Left hindlimb (tissue), 1 donor: Measurements from ENCODE around the gene SDSL.

Source experiments
- DNase-seq: peaks from one replicate; pipeline ENCODE4 v3.0.0-alpha.2; 2018

The SDSL gene

DNA sequence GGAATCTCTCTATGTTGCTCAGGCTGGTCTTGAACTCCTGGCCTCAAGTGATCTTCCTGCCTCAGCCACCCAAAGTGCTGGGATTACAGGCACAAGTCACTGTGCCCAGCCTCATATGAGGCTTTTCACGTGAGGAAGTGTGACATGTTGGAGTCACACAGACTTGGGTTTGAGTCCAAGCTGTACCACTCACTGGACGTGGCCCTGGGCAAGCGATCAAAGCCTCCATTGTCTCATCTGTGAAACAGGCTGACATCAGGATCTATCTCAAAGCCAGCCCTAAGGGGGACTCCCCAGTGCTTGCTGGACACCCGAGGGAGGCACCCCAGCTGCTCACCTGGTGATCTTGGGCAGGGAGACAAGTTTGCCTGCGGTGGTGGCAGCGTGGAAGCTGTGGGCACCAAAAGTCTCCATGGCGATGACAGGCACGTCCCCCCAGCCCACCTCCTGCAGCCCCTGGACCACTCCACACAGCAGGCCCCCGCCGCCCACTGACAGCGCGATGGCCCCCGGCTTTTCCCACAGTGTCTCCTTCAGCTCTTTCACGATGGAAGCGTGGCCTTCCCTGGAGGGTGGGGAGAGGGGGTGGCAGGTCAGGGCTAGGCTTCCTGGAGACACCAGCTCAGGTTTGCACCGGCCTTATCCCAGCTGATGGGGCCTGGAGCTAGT lies 25.2 kb upstream of the SDSL start:
- no peak for DNase-seq

DNA sequence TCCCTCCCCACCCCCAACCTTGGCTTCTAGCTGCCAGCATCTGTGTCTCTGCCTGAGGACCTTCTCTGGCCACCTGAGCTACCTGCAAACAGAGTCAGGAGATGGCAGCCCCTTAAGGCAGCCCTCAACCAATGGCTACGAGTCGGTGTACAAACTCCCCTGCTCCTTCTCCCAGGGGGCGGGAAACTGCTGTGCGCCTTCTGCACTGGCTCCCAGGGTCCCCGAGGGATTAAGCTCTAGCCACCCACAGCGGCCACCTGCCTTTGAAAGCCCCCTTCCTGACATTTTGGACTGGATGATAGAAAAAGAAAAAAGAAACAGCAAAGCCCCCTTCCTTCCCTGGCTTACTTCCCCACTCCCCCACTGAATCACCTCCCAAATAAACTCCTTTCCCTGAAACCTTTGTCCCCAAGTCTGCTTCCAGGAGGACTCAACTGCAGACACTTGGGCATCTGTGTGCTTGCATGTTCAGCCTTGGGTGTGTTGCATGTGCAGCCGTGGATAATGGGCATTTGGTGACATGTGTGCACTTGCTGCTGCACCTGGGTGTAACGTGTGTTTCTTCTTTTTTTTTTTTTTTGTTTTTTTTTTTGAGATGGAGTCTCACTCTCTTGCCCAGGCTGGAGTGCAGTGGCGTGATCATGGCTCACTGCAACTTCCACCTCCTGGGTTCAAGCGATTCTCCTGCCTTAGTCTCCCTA lies 24.5 kb upstream of the SDSL start:
- no peak for DNase-seq

DNA sequence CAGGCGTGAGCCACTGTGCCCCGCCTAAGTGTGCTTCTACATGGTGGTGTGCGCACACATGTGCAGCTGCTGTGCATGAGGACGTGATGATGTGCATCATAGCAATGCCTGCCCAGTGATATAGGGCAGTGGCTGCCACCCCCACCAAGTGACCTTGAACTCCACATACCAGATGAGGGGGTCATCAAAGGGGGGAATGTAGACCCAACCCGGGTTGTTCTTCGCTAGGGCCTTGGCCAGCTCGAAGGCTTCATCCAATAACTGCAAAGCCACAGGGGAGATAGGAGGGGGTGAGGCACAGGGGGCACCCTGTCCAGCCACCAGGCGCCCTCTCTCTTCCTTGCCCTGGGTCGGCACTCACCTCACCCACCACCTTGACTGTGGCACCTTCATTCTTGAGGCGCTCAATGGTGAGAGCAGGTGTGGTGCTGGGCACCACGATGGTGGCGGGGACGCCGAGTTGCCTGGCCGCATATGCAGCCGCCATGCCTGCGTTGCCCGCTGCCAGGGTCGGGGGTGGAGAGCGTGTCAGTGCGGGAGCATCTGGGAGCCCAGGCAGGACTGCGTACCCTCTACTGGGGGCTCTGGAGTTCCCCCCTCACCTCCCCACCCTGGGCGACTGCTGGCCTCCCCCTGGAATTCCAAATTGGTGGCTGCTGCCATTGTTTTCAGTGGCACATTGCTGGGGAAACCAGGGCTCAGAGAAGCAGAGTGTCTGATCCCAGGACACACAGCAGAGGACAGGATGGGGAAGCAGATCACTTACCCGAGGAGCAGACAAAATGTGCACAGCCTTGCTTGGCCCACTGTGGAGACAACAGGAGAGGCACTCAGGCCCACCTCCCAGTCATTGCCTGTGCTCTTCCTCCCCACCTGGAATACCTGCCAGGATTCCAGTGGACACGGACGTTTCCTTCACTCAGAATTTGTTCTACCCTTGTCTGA lies 23.6 kb upstream of the SDSL start:
- DNase-seq = no peak

DNA sequence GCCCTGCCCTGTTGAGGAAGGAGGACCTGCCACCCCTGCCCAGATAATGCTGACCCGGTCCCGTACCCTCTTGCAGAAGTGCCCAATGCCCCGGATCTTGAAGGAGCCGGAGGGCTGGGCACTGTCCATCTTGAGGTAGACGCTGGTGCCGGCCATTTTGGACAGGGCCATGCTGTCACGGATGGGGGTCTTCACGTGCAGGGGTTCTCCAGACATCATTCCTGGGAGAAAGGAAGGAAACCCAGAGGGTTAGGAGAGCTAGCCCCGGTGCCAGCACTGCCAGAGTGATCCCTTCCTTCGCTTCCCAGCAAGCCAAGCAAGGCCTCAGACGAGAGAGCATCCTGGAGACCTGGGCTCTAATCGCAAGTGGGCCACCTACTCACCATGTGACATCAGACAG lies 22.7 kb upstream of the SDSL start:
- no peak for DNase-seq

DNA sequence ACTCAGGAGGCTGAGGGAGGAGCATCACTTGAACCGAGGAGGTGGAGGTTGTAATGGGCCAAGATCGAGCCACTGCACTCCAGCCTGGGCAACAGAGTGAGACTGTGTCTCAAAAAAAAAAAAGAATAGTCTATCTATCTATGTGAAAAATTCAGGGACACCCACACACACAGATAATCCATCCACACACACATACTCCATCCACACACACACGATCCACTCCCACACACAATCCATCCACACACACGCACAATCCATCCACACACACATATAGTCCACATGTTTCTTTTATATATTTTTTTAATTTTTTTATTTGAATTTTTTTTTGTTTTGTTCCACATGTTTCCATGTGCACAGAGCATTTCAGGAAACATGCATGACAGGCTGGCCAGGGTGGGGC lies 21.8 kb upstream of the SDSL start:
- DNase-seq = no peak

DNA sequence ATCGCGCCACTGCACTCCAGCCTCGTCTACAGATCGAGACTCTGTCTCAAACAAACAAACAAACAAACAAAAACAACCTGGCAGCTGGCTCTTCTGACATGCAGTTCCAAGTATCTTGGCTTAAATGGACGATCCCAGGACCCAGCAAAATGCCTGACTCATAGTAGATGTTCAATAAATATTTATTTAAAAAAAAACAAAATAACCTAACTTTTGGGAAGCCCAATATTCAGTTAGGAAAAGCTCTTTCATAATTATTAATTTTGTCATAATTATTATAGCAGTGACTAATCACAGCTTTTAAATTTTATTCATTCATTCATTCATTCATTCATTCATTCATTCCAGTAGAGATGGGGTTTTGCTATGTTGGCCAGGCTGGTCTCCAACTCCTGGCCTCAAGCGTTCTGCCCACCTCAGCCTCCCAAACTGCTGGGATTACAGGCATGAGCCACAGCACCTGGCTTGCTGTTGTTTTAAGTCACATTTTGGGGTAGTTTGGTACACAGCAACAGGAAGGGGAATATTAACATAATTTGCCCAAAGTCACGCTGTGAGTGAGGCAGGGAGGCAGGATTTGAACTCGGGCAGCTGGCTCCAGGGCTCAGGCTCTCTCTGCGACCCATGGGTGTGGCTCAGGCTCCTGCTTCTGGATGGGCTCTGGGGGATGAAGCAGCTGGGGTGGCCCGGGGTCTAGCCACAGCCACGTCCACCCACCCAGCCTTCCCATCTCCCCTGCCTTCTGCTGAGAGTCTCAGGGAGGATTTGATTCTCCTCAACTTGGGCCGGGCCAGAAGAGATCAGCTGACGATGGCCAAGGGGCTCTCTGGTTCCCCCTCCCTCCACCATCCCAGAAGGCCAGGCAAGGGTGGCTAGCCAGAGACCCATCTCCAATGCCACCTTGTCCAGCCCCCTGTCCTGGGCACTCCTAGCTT lies 20.8 kb upstream of the SDSL start:
- no peak for DNase-seq

DNA sequence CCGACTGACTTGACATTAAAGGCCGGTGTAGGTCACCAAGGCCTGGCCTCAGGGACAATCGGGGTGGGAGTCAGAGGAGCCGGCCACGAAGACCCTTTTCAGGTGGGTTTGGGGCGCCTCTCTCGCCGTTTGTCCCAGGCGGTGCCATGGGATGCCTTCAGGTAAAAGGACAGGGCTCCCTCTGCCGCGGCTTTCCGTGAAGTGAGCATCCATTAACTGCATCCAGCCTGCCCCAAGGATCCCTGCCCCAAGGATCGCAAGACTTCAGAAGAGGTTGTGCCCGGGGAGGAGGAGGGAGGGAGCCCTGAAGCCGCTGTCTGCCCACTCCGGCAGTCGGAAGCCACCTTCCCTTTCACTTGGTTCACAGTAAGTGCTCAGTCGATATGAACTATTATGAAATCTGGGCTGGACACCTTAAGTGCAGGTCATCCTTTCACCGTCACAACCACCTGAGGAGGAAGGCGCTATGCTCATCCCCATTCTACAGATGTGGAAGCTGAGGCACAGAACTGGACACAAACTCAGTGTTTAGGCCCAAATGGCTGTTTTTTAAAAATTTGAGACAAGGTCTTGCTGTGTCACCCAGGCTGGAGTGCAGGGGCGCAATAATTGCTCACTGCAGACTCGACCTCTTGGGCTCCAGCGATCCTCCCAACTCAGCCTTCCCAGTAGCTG lies 19.5 kb upstream of the SDSL start:
- DNase-seq = no peak

DNA sequence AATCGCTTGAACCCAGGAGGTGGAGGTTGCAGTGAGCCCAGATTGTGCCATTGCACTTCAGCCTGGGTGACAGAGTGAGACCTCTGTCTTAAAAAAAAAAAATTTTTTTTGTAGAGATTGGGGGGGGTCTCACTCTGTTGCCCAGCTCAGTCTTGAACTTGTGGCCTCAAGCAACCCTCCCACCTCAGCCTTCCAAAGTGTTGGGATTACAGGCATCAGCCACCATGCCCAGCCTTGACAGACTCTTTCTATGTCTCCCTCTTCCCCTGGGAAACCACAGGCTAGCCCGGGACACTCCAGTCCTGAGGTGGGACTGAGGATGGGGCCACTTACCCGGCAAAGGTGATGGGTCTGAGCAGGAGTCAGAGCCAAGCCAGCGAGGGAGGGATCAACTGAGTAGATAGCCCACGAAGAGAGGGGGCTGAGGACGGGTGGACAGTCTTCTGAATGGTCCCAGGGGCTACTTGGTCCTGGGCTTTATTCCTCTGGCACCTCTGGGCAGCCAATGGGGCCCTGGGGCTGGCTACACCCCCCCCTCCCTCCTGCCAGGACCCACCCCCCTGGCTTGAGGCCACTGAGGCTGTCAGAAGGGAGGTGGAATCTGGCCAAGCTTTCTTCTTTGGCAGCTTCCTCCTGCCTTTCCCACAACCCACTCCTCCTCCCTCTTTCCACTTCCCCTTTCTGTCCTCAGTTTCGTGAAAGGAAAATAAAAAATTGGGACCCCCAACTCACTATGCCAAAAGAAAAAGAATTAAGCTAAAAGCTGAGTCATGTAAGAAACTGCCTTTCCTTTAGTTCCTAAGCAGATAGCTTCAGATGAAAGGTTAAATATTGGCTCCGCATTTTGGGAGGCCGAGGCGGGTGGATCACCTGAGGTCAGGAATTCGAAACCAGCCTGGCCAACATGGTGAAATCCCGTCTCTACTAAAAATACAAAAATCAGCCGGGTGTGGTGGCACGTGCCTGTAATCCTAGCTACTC lies 18.5 kb upstream of the SDSL start, which contains the start of gene SDS:
Gene SDS, minus strand, starts transcription at position 453 of the 981 bp plus-strand sequence. CDS start 4,179 bp downstream, outside the sequence.
- peak; percentile 74 for DNase-seq

DNA sequence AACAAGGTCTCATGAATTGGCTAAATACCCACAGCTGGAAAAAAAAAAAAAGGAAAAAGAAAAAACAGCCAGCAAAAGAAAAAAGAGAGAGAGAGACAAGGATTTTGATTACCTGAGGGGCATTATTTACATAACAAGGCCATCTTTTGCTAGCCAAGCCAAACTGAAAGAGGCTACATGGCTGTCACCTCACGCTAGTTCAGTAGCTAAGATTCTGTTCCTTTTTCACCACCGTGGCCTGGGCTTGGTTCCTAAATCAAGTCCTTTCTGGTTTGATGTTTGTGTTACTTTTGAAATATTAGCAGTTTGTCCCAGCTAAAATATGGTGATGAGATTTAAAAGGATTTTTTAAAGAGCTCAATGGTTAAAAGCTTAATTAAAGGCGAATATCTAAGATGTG lies 16.5 kb upstream of the SDSL start:
- no peak for DNase-seq

DNA sequence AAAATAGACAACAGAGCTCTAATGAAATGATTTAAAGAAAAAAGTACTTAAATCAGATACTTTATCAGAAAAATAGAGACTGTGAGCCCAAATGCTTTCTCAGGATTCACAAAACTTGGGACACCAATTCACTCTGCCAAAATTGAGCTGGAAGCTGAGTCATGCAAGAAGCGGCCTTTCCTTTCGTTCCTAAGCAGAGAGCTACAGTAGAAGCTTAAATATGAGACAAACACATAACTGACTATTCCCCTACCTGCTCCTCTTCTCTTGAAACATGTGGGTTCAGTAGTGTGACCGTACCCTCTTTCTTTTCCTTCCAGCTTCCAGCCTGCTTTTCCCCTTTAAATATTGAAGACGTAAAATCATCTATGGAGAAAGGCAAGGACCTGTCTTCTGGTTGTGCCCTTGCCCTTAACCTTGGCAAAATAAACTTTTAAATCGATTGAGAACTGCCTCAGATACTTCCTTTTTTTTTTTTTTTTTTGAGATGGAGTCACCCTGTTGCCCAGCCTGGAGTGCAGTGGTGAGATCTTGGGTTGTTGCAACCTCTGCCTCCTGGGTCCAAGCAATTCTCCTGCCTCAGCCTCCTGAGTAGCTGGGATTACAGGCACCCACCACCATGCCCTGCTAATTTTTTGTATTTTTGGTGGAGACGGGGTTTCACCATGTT lies 14.1 kb upstream of the SDSL start:
- no peak for DNase-seq

DNA sequence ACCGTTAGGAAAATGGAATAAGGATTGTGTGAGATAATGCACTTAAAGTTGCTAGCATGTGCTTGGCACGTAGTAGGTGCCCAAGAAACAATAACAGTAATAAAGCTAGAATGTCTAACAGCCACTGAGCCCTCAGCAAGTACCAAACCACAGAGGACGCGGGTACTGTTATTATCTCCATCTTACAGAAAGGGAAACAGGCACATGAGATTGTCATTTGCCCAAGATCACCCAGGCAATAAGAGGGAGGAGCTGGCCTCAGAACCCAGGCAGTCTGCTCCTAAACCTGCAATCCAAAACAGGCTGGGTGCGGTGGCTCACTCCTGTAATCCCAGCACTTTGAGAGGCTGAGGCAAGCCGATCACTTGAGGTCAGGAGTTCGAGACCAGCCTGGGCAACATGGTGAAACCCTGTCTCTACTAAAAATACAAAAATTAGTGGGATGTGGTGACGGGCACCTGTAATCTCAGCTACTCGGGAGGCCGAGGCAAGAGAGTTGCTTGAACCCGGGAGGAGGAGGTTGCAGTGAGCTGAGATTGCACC lies 13.4 kb upstream of the SDSL start:
- no peak for DNase-seq

DNA sequence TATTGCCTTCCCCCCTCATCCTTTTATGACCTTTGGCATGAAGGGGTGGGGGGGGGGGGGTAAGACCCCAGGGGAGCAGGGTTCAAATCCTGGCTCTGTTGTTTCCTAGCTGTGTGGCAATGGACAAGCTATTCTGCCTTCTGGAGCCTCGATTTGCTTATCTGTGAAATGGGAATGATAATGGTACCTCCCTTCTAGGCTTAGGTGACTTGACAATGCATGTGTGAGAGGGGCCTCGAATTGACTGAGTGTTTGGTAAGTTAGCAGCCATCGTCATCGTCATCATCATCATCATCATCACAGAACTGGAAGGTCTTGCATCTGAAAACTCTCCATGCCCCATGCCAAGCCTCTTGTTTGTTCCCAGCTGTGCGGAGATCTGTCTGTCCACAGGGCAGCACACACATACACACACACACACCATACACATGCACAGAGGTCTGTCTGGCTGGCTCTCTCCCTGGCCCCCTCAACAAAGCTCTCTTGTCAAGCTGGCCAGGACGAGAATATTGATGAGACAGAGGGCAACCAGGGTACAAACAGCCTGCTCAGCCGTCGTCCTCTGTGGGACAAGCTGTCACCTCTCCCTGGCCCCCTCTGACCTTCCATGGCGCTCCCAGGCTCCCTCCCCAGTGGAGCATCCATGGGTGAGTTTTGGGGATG lies 12.6 kb upstream of the SDSL start:
- DNase-seq = no peak

DNA sequence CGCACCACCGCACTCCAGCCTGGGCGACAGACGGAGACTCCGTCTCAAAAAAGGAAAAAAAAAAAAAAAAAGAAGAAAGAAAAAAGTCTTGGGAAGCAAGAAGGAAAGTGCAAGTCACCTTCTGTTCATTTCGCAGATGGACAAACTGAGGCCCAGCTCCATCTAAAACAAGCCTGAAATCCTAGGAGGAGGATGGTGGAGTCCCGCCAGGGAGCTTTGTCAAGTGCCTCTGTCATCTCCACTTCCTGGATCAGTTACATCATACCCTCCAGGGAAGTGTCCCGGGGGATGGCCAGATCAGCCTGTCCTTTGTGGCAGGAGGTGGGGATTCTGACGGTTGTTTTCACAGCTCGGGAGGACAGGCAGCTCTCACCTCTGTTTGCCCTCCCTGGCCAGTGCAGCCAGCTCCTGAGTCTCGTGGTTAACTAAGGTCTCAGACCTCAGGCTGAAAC lies 8.7 kb upstream of the SDSL start:
- DNase-seq = no peak

DNA sequence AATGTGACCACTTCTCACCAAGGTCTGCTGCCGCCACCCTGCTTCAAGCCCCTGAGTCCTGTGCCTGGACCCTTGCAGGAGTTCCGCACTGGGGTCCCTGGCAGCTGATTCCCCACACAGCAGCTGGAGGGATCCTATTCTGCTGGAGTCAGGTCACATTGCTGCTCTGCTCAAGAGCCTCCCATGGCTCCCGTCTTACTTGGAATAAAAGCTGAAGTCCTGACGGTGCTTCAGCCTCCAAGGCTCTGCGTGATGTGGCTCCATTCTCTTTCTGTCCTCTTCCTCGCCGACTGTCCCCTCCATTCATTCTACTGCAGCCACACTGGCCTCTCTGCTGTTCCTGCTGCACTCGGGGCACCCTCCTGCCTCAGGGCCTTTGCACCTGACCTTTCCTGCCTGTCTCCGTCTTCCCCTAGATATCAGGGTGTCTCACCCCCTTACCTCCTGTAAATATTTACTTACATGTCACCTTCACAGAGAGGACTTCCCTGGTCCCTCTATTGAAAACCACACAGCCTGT lies 7.6 kb upstream of the SDSL start:
- DNase-seq = no peak

DNA sequence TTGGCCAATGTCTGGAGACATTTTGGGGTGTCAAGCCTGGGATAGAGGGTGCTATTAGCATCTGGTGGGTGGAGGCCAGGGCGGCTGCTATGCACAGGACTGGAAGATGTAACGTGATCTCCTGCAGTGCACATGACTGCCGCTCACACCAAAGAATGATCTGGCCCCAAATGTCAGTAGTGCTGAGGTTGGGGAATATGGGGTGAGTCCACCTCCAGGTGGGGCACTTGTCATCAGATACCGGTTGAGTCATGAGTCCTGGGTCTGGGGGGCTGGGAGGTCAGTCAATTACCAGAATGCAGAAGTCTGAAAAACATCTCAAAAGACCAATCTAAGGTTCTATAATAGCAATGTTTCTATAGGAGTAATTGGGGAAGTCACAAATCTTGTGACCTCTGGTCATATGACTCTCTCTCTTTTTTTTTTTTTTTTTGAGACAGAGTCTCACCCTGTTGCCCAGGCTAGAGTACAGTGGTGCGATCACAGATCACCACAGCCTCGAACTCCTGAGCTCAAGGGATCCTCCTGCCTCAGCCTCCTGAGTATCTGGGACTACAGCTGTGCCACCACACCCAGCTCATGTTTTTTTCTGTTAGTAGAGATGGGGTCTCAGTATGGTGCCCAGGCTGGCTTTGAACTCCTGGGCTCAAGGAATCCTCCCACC lies 6.0 kb upstream of the SDSL start:
- DNase-seq = no peak

DNA sequence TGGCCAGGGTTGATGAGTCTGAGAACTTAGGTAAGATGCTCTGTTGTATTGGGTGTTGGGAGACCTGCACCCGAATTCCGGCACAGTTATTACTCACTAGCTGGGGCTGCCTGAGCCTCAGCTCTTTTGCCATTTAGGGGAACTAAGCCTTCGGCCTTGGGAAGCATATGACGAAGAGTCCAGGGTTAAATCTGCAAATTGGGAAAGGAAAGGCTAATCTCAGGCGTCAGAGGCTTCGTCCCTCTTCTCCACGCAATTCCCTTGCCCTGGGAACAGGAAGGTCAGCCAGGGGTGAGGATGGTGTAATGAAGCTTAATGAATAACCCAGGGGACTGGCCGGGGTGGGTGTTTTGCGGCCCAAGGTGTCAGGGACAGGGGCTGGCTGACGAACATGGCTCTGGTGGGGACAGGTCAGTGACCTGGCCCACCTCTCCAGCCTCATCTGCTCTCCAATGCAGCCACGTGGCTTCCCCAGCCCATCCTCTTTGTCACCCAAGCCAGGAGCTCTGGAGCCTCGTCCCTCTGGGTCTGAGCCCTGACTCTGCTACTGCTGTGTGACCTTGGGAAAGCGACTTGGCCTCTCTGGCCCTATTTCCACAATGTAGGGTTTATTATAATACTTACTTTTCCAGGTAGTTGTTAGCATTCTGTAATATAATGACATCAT lies 3.8 kb upstream of the SDSL start:
- no peak for DNase-seq

DNA sequence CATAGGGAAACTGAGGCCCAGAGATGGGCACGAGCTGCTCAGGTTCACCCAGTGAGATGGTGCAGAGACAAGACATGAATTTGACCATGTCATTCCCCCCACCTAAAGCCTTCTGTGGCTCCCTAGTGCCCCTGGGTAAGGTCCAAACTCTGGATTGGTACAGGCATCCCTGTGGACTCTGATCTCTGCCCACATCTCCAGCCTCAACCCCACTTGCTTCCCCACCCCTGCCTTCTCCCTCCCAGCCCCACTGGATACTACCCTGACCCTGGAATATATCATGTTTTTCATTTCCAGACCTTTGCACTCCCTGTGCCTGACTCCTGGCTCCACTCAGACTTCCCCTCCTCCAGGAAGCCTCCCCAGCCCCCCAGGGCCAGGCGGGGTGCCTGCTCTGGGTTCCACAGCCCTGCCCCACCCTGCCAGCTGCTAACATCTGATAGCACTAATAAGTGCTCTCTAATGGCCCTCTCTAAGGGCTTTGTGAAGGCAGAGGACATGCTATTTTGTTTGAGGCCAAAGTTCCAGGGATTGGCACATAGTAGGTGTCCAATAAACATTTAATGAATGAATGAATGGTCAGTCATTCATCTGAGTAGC lies 1.1 kb upstream of the SDSL start:
- no peak for DNase-seq
